Measurements from ENCODE around the gene CMYA5. TPM values are rescaled to one million over a fixed set of nuclear protein-coding genes. Genes with fewer than 3 reads are reported as not detected.

Gene CMYA5
- total RNA-seq, 3 donors from 2014 or later = 5.0 to 132 (median 37.0) TPM

DNA sequence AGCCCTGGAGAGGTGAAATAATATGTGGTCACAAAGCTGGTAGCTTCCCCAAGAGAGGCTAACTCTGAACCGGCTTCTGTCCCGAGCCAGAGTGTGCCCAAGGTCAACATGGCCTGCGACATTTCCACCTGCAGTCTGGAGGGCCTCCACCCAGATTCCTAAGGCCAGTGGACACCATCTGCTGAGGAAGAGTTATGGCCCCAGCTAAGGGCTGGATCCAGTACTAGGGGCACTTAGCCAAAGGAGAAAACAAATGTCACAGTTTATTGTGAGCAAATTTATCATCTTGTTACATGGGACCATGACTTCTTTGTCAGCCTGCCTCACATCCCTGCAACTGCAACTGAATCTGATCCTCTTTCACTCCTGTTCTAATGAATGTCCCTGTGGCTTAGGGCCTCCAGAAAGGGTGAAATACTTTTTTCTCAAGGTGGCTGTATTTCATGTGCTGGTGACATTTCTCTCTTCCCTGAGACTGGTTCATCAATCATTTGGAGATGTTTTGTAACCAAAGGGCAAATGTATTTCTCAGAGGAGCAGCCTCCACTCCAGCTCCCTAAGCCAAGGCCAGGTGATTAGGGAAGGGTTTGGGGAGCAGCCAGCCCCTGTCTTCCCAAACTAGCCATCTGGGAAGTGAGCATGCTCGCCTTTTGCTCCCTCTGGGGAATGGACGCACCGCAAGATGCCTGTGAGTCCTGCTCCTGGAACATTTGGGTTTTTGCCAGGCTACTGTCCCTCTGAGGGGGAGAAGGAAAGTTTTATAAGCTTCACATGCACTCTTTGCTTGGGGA is 148.3 kb downstream of the CMYA5 start:
- Histone ChIP-seq H3K9me3 (no peaks in the 10 kb centered on the region), H3K27ac (no peak overlapping the region), H3K4me1 (no peaks in the 10 kb centered on the region), H3K4me3 (no peak overlapping the region), H3K27me3 (no peaks in the 10 kb centered on the region), H3K36me3 (no peaks in the 10 kb centered on the region)
- no peak for DNase-seq (ENCODE audit: low spot score in 2 of 2)
- intact Hi-C loops (cut with DNase I; ENCODE audit: low total_unique reads) = no loop called here
- TF ChIP-seq POLR2AphosphoS5 (IDR thresholded peaks at IDR 0.05) (no peak), POLR2A (IDR thresholded peaks at IDR 0.05) (no peak)
- TF ChIP-seq, protein P1, sequence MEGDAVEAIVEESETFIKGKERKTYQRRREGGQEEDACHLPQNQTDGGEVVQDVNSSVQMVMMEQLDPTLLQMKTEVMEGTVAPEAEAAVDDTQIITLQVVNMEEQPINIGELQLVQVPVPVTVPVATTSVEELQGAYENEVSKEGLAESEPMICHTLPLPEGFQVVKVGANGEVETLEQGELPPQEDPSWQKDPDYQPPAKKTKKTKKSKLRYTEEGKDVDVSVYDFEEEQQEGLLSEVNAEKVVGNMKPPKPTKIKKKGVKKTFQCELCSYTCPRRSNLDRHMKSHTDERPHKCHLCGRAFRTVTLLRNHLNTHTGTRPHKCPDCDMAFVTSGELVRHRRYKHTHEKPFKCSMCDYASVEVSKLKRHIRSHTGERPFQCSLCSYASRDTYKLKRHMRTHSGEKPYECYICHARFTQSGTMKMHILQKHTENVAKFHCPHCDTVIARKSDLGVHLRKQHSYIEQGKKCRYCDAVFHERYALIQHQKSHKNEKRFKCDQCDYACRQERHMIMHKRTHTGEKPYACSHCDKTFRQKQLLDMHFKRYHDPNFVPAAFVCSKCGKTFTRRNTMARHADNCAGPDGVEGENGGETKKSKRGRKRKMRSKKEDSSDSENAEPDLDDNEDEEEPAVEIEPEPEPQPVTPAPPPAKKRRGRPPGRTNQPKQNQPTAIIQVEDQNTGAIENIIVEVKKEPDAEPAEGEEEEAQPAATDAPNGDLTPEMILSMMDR (IDR thresholded peaks at IDR 0.05) = no peak

DNA sequence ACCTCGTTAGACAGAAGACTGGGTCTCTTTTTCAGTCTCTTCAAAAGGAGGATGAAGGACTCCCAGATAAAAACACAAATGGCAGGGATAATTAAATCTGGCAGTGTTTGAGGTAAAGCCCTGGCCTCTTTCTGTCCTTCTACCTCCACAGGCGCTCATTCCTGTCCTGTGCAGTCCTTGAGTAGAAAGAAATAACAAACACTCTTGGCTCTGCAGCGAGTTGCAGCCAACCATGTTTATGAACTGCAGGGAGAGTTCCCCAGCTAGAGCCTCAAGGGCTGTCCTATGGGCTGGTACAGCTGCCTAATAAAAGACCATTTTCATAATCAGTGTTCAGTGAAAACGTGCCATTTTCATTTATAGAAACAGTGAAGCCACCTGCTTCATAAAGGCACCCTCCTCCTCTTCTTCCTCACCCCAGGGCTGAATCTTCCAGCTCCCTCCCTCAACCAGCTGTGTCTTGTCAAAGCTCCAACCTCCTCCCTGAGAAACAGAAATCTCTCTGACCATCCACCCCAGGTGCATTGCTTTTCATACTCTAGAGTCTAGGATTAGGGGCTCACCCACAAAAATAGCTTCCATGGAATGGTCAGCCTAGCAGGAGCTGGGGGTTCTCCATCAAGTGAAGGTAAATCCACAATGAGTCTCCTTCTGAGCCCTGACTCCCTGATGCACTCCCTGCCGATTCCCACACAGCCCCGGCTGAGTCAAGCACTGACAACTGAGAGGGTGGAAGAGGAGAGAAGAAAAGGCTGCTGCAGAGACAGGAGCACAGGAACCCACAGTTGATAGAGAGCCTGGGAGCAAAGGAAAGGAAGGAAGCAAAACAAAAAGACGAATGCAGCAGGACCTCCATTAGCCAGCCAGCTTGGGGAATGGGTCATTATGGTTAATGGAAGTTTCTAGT is 150.7 kb downstream of the CMYA5 start:
- Histone ChIP-seq H3K36me3 (no peaks in the 10 kb centered on the region), H3K9me3 (no peaks in the 10 kb centered on the region), H3K27me3 (no peaks in the 10 kb centered on the region), H3K4me1 (no peaks in the 10 kb centered on the region), H3K4me3 (no peak overlapping the region), H3K27ac (no peak overlapping the region)
- intact Hi-C loops (cut with DNase I; ENCODE audit: low total_unique reads) = no loop called here
- TF ChIP-seq POLR2AphosphoS5 (IDR thresholded peaks at IDR 0.05) (no peak), POLR2A (IDR thresholded peaks at IDR 0.05) (no peak)
- TF ChIP-seq, protein P1 (IDR thresholded peaks at IDR 0.05) = no peak
- no peak for DNase-seq (ENCODE audit: low spot score in 2 of 2)

DNA sequence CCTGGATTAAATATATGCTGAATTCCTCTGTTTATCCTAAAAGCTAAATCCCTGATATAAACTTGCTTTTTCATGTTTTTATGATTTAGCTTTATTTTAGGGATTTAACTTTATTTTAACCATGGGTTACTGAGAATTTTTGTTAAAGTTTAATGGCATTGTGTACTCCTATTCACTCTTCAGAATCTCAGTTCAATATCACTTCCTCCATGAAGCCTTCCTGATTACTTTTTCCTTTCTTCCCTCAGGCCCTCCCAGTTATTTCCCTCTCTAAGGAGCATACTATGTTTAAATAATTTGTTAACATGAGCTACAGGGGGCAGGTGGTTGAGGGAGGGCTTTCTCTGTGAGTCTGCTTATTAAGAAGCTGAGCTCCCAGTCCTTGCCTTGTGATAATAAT is 151.5 kb downstream of the CMYA5 start:
- H3K36me3 ChIP-seq = no peaks in the 10 kb centered on the region
- no peaks in the 10 kb centered on the region for H3K27me3 ChIP-seq
- no peak for DNase-seq (ENCODE audit: low spot score in 2 of 2)
- no peaks in the 10 kb centered on the region for H3K9me3 ChIP-seq
- no peak overlapping the region for H3K4me3 ChIP-seq
- intact Hi-C loops (cut with DNase I; ENCODE audit: low total_unique reads) = no loop called here
- H3K27ac ChIP-seq = no peak overlapping the region
- H3K4me1 ChIP-seq = no peaks in the 10 kb centered on the region
- no peak for TF ChIP-seq POLR2A (IDR thresholded peaks at IDR 0.05)
- no peak for TF ChIP-seq POLR2AphosphoS5 (IDR thresholded peaks at IDR 0.05)

DNA sequence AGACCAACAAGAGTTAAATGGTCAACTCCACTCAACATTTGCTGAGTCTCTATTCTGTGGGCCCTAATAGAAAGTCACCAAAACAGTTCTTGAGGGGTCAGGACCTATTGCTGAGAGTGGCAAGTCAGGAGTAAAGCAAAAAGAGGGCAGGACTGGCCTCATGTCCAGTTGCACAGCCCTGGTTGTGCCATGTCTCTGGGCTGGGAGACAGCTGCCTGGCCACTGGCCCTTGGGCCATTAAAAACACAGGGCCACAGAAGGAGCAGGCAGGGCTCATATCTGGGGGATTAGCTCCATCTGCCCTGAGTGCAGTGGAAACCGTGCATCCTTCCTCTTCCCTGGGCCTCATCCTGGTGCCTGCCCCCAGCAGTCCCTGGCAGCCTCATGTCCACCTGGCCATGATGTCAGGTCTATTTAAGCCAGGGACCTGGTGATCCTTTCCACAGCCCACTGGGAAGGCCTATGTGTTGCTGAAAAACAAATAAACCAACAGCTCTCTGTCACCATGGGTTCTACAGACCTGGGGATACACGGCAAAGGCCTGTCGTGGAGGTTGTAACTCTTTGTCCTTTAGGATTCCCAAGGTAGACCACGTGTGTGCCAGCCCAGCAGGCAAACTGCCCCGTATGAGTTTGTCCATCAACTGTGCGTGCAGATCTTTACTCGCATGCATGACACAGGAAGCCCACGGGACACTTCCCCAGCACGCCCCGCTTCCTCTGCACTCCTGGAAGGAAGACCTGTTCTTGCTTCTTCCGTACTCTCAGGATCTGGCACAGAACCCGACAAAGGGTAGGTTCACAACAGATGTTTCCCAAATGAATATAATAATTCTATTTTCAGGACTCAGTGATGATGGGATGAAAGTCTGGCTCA is 152.6 kb downstream of the CMYA5 start:
- no peaks in the 10 kb centered on the region for H3K27me3 ChIP-seq
- DNase-seq (ENCODE audit: low spot score in 2 of 2) = no peak
- no peaks in the 10 kb centered on the region for H3K4me1 ChIP-seq
- H3K27ac ChIP-seq = no peak overlapping the region
- intact Hi-C loops (cut with DNase I; ENCODE audit: low total_unique reads) = no loop called here
- H3K9me3 ChIP-seq = no peaks in the 10 kb centered on the region
- TF ChIP-seq POLR2AphosphoS5 (IDR thresholded peaks at IDR 0.05) (no peak), POLR2A (IDR thresholded peaks at IDR 0.05) (no peak)
- TF ChIP-seq, protein P1 (IDR thresholded peaks at IDR 0.05) = no peak
- no peaks in the 10 kb centered on the region for H3K36me3 ChIP-seq
- H3K4me3 ChIP-seq = no peak overlapping the region

DNA sequence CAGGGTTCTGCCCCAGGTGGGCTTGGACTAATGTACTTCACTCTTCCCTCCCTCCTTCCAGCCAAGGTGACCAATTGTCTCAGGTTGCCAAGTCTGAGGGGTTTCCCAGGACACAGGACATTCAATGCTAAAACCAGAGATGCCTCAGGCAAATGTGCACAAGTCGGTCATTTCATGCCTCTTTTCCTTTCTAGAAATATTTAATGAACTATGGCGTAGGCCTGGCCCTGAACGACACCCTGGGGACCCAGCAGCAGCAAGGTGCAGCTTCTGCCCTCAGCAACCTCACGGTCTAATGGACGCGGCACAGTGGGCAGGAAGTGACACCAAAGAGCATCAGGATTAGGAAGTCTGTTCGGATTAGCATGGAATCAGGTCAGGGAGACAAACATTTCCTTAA is 153.4 kb downstream of the CMYA5 start:
- no peaks in the 10 kb centered on the region for H3K27me3 ChIP-seq
- H3K36me3 ChIP-seq = no peaks in the 10 kb centered on the region
- H3K27ac ChIP-seq = no peak overlapping the region
- no peaks in the 10 kb centered on the region for H3K4me1 ChIP-seq
- no peaks in the 10 kb centered on the region for H3K9me3 ChIP-seq
- TF ChIP-seq, protein P1 (IDR thresholded peaks at IDR 0.05) = no peak
- TF ChIP-seq POLR2A (IDR thresholded peaks at IDR 0.05) (no peak), POLR2AphosphoS5 (IDR thresholded peaks at IDR 0.05) (no peak)
- intact Hi-C loops (cut with DNase I; ENCODE audit: low total_unique reads) = no loop called here
- H3K4me3 ChIP-seq = no peak overlapping the region
- DNase-seq (ENCODE audit: low spot score in 2 of 2) = no peak

All from breast epithelium (tissue), 4 donors.